WTC11 (cell line): ENCODE data around the gene EGLN2.
A peak's percentile ranks its signal among the peaks of the same experiment; 100 is the strongest.

Experiments used
- AFF4 ChIP-seq: sonication (generic); formaldehyde crosslinking; IDR thresholded peaks from 2 replicates; pipeline ENCODE4 v1.8.1; 2023; ENCODE audit warnings: mild to moderate bottlenecking, missing genetic modification reagents, borderline replicate concordance
- ATF2 ChIP-seq: sonication (generic); formaldehyde crosslinking; IDR thresholded peaks from 2 replicates; pipeline ENCODE4 v1.8.1; 2022; ENCODE audit warnings: low read depth, missing genetic modification reagents, borderline replicate concordance
- CBFB ChIP-seq: sonication (generic); formaldehyde crosslinking; IDR thresholded peaks from 2 replicates; pipeline ENCODE4 v1.8.1; 2022; ENCODE audit warnings: mild to moderate bottlenecking, low read depth, missing genetic modification reagents
- CTCF ChIP-seq: fragments of 200-600 bp; IDR thresholded peaks from 2 replicates; pipeline ENCODE4 v1.8.0; 2022; ENCODE audit warnings: antibody characterized with exemption
- ETV6 ChIP-seq: sonication (generic); formaldehyde crosslinking; IDR thresholded peaks from 2 replicates; pipeline ENCODE4 v1.8.1; 2022; ENCODE audit warnings: mild to moderate bottlenecking, missing genetic modification reagents
- IRF2 ChIP-seq: sonication (generic); formaldehyde crosslinking; IDR thresholded peaks from 2 replicates; pipeline ENCODE4 v1.8.0; 2022; ENCODE audit warnings: low read depth, missing genetic modification reagents, borderline replicate concordance
- JUN ChIP-seq: sonication (generic); formaldehyde crosslinking; IDR thresholded peaks from 2 replicates; pipeline ENCODE4 v1.8.0; 2023; ENCODE audit warnings: mild to moderate bottlenecking, missing genetic modification reagents
- MAX ChIP-seq: sonication (generic); formaldehyde crosslinking; IDR thresholded peaks from 2 replicates; pipeline ENCODE4 v1.8.0; 2022; ENCODE audit warnings: mild to moderate bottlenecking, missing genetic modification reagents
- MLX ChIP-seq: sonication (generic); formaldehyde crosslinking; IDR thresholded peaks from 2 replicates; pipeline ENCODE4 v1.8.1; 2023; ENCODE audit warnings: mild to moderate bottlenecking, missing genetic modification reagents, moderate library complexity
- NR2C2 ChIP-seq: sonication (generic); formaldehyde crosslinking; IDR thresholded peaks from 2 replicates; pipeline ENCODE4 v1.8.0; 2022; ENCODE audit warnings: mild to moderate bottlenecking, missing genetic modification reagents
- SMAD4 ChIP-seq: sonication (generic); formaldehyde crosslinking; IDR thresholded peaks from 2 replicates; pipeline ENCODE4 v1.8.0; 2022; ENCODE audit warnings: mild to moderate bottlenecking, missing genetic modification reagents
- TEAD4 ChIP-seq: sonication (generic); formaldehyde crosslinking; IDR thresholded peaks from 2 replicates; pipeline ENCODE4 v1.8.0; 2022; ENCODE audit warnings: mild to moderate bottlenecking, missing genetic modification reagents

GRCh38 chr19:40750058-40750873, 48.7 kb upstream of the EGLN2 start, which contains the start of gene ACTMAP:
- TF ChIP-seq CTCF (no peak), ATF2 (no peak), MAX (peak; percentile 88), TEAD4 (CRISPR knock-in tag) (no peak), IRF2 (no peak), AFF4 (CRISPR knock-in tag) (no peak), MLX (CRISPR knock-in tag) (no peak), NR2C2 (CRISPR knock-in tag) (peak; percentile 33; the same call in 1 of the 2 replicates), JUN (CRISPR knock-in tag) (no peak), SMAD4 (CRISPR knock-in tag) (no peak), CBFB (CRISPR knock-in tag) (no peak), ETV6 (no peak)
